Epidermal melanocyte (primary cell): ENCODE measurements around the gene KIAA1755.

Experiments
- DNase-seq: peaks from one replicate; pipeline ENCODE4 v3.0.0; 2011; ENCODE audit warnings: low spot score; ENCODE audit not compliant: insufficient read length

Gene KIAA1755

GRCh38 chr20:38242848-38243708 lies 17.5 kb downstream of the KIAA1755 start:
- no peak for DNase-seq

DNA sequence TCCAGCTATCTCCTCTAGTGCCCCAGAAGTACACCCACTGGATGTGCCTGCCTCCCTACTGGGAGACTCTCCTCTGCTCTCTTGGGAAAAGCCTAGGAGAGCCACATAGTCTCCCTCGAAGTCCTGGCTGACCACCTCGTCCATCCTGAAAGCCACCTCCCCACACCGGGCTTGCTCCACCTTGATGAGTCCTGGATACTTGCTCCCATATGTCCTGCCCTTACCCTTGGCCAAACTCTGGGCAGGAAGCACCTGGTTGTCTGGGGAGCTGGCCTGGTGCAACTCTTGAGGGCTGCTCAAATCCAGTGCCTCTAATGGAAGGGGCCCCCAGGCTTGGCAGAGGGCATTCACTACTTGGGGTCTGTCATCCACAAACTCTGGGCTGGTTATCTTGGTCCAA lies 19.3 kb downstream of the KIAA1755 start:
- DNase-seq = no peak

- DNase-seq = no peak
These were observed 21.1 kb downstream of the KIAA1755 start for GRCh38 chr20:38239441-38239840.

DNA sequence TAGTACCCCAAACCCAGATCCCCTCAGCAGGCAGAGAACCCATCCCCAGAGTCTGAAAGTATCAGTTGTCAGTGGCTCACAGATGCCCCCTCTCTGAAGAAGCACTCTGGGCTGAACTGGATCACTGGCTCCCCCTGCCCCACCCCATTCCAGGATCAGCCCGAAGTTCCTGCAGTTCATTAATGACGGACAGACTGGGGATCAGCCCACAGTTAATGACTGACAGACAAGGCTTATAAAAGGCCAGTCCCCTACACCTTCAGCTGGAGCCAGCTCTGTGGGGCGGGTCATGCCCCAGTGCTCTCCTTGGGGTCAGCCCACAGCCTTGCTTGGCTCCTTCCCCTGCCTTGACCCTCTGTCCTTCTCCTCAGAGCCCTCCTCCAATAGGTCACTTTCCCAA lies 21.7 kb downstream of the KIAA1755 start:
- no peak for DNase-seq

- no peak for DNase-seq
These were observed 23.2 kb downstream of the KIAA1755 start for GRCh38 chr20:38237381-38237780.

- DNase-seq = no peak
These were observed 28.9 kb downstream of the KIAA1755 start for GRCh38 chr20:38231531-38232121.

DNA sequence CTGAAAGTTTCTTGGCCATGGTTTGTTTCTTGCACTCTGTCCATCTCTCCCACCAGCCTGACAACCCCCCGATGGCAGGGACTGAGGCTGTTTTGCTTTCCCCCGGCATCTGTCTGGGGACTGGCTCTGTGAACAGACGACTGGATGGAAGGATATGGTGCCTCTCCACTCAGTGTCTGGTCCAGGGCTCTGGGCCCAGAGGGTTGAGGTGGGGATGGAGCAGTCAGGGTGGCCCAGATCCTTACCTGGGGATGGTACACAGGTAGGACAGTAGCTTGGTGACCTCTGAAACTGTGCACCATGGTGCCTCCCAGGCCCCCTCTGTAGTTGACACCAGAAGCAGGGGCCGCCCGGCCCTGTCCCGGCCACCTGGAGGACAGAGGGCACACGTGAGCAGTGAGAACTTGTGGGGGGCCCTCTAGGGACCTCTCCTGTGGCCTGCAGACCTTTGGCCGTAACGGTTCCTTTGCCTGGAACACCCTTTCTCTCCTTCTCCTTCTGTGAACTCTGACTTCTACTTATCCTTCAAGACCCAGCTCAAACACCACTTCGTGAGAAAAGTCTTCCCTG lies 29.5 kb downstream of the KIAA1755 start:
- no peak for DNase-seq

- DNase-seq = no peak
These were observed 30.3 kb downstream of the KIAA1755 start for GRCh38 chr20:38230253-38230551.

GRCh38 chr20:38229376-38230252 lies 30.9 kb downstream of the KIAA1755 start:
- DNase-seq = peak; percentile 47

DNA sequence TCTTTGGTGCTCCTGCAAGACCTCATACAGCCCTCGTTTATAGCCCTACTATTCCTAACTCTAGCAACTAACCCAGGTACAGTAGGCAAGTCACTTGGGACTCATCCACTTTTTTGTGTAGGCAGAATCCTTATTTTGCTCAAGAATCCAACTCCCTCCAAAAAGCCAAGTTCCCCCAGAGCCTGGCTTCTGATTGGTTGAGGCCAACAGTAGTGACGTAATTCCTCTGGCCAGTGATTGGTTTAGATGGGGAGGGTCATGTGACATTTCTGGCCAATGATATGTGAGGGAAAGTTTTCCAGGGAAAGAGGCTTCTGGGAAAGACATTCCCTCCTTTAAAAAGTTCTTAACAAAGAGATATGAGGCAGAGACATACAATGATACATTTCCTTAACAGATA lies 32.1 kb downstream of the KIAA1755 start:
- DNase-seq = no peak

DNA sequence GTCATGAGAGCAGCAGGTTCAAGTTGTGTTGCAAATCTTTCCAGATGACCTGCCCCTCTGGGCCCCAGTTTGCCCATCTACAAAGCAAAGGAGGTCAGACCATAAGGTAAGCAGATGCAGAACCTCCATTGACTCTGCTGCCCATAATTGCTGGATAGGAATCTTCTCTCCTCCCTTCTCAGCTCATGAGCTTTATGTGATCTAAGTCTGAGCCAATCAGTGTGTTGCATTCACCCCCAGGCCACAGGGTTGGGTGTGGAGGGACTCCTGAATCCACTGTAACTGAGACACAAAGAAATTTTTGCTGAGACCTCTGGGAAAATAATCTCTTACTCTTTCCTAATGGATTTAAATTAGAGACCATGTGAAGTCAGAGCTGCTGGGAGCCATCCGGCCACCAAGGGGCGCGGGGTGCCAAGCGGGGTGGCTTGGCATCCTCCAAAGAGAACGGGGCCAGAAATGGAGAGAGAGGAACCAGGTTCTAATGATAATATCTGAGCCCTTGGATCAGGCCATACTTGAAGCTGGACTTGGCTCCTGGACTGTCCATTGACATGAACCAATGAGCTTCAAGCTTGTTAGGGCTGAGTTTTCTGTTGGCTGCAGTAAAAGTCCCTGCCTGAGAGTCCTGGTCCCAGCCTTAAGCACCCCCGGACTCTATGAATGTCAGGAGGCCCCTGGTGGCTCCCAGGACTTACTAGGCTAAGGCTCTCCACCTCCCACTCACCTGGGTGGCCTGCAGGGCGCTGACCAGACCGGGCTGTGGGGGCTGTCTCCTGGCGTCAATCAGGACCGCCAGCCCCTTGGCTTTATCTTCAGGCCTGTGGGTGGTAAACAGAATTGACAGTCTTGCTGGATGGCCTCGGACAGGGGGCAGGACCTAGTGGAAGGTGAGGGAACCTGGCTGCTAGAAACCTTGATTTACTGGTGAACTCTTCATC lies 32.8 kb downstream of the KIAA1755 start:
- no peak for DNase-seq

DNA sequence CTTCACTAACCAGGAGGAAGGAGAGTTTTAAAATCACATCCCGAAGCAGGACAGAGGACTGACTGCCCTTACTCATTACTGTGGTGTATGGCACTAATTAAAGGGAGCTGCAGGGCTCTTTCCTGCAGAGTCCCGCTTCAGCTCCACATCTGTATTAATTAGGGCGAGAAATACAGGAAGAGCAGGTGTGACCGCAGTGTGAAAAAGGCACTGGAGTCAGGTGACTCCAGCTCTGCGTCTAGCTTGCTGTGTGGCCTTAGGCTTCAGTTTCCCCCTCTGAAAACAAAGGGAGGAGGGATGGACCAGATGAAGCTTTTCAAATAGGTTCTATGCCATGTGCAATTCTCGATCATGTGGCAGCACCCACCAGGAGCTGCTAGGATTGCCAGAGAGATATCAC lies 34.0 kb downstream of the KIAA1755 start:
- DNase-seq = no peak

GRCh38 chr20:38225900-38226263 lies 34.7 kb downstream of the KIAA1755 start:
- no peak for DNase-seq

DNA sequence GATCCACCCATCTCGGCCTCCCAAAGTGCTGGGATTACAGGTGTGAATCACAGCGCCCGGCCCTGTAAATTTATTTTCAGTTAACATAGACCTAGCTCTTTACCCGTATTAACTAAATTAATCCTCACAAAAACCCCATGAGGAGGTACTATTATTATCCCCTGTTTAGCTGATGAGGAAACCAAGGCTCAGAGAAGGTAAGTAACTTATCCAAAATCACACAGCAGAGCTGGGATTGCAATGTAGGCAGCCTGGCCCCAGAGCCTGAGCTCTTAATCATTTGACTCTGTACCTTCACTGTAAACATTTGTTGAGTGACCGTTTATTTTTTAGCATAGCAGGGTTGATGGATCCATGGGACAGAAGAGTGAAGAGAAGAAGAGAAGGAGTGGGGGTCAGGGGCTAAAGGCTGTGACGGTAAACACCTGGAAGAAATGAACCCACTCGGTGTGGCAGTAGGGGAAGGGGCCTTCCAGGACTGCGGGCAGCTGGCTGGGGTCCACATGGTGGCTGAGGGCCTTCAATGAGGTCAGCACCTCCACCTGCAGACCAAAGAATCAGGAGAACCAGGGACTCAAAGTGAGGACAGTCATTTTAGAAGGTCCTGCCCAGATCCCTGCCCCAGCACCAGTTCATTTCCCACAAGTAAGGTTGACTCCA lies 35.2 kb downstream of the KIAA1755 start:
- no peak for DNase-seq

- no peak for DNase-seq
These were observed 36.0 kb downstream of the KIAA1755 start for GRCh38 chr20:38224531-38224930.

DNA sequence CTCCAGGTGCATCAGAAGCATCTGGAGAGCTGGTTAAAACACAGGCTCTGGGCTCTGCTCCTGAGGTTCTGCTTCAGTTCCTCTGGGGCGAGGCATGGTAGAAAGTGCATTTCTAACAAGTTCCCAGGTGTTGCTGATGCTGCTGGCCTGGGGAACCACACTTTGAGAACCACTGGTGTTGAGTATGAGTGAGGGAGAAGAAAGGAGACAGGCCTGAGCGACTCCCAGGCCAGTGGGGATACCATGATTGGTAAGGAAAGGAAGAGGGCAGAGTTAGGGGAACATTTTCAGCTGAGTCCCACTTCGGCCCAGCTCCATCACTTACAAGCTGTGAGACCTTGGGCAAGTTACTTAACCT lies 36.8 kb downstream of the KIAA1755 start:
- DNase-seq = no peak

- DNase-seq = no peak
These were observed 37.4 kb downstream of the KIAA1755 start for GRCh38 chr20:38222923-38223742.

DNA sequence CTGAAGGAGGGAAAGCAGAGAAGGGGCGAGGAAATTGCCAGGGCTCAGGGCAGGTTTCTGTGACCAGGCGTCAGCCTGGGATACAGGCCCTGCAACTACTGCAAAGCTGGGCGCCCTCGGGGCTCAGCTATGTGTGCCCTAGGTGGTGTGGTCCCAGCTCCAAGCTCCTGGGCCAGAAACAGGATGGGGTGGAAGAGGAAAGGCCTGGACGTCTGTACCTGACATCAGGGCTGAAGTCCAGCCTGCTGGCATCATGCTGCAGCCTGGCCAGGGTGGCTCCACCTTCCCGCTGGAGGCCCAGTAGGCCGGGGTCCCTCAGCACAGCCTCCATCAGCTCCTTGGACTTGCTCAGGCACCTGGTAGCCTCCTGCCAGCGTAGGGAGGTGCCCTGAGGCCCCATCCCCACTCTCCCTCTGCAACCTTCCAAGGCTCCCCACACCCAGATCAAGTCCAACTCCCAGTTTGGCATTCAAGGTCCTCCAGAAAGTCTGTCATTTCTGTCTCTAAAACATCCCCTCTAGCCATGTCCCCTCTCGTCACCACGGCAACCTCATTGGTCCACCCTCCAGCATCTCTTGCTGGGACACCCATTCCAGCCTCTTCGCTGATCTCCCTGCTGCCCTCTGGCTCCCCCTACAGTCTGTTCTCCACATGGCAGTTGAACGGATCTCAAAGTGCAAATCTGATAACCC lies 38.2 kb downstream of the KIAA1755 start:
- peak; percentile 77 for DNase-seq

GRCh38 chr20:38221119-38221589 lies 39.4 kb downstream of the KIAA1755 start:
- DNase-seq = peak; percentile 84
